GM12878 (cell line): ENCODE results near the gene FOSB. TPM values are rescaled to one million over a fixed set of nuclear protein-coding genes. Genes with fewer than 3 reads are reported as not detected.

Experiments
- ATAC-seq: fragments of 200-7000 bp; cut with Tn5 transposase; 3 replicates; pipeline ENCODE4 v1.9.1; 2020; ENCODE audit warnings: mild to moderate bottlenecking, moderate library complexity
- BruUV-seq: library from RNA; stranded (reverse); fragments of 400-500 nt; replicated peaks from 2 replicates; lab custom pipeline; 2021; lab: Mats Ljungman, UMichigan
- CTCF ChIA-PET: fragments of 300-600 bp; sonication (Branson Sonifier 250); formaldehyde crosslinking; extraction: SDS; loops from one replicate; lab custom pipeline; 2021; ENCODE audit warnings: inconsistent platforms; lab: Yijun Ruan, JAX
- POLR2A ChIA-PET: fragments of 350-600 bp; formaldehyde crosslinking; extraction: SDS; loops from one replicate; lab custom pipeline; 2021; ENCODE audit warnings: inconsistent platforms; lab: Charles Lee
- RAD21 ChIA-PET: fragments of 300-600 bp; sonication (Branson Sonifier 250); formaldehyde crosslinking; loops from one replicate; lab custom pipeline; 2023; ENCODE audit warnings: antibody characterized with exemption; ENCODE audit not compliant: unreplicated experiment; lab: Charles Lee
- SMC1A ChIA-PET: fragments of 300-600 bp; sonication (Branson Sonifier 250); formaldehyde crosslinking; loops from one replicate; lab custom pipeline; 2023; ENCODE audit not compliant: unreplicated experiment, uncharacterized antibody; lab: Charles Lee
- DNase-seq: peaks from one replicate; pipeline ENCODE4 v3.0.0-alpha.2; 2011; ENCODE audit warnings: low read depth, low spot score
- FAIRE-seq: peaks from 3 replicates; lab custom pipeline; 2011; peaks lifted over from hg19 to GRCh38; lab: Jason Lieb, UNC
- H2AFZ ChIP-seq: 2 replicates; pipeline ENCODE4 v1.6.0; 2011; ENCODE audit warnings: low read depth, low read length, control low read depth; ENCODE audit not compliant: control insufficient read depth
- H3K27ac ChIP-seq: 2 replicates; pipeline ENCODE4 v1.5.1; 2011; ENCODE audit warnings: control low read depth; ENCODE audit not compliant: control insufficient read depth, insufficient read depth
- H3K27me3 ChIP-seq, 2 experiments: replicated peaks in 1 of 2; 2 replicates each; pipeline versions ENCODE4 v1.6.0 to v1.6.1; 2011; ENCODE audit warnings: low read length in 1 of 2; ENCODE audit not compliant: control insufficient read depth in 2 of 2, insufficient read depth in 2 of 2
- H3K36me3 ChIP-seq, 2 experiments: 2 replicates each; pipeline ENCODE4 v1.5.1; 2011; ENCODE audit warnings: low read length in 1 of 2; ENCODE audit not compliant: control insufficient read depth in 2 of 2, insufficient read depth in 2 of 2
- H3K4me1 ChIP-seq: 2 replicates; pipeline ENCODE4 v1.6.1; 2011; ENCODE audit warnings: mild to moderate bottlenecking, low read length, moderate library complexity, mixed read lengths; ENCODE audit not compliant: control insufficient read depth, insufficient read depth
- H3K4me2 ChIP-seq: 2 replicates; pipeline ENCODE4 v1.6.0; 2011; ENCODE audit warnings: control low read depth; ENCODE audit not compliant: control insufficient read depth, insufficient read depth
- H3K4me3 ChIP-seq: fragments of 200-600 bp; sonication (generic); 2 replicates; pipeline ENCODE4 v1.5.1; 2016
- H3K79me2 ChIP-seq: 2 replicates; pipeline ENCODE4 v1.6.0; 2011; ENCODE audit warnings: low read length; ENCODE audit not compliant: control insufficient read depth, insufficient read depth
- H3K9ac ChIP-seq: 2 replicates; pipeline ENCODE4 v1.8.0; 2011; ENCODE audit warnings: low read length, control low read depth, mixed read lengths; ENCODE audit not compliant: control insufficient read depth, insufficient read depth
- H3K9me3 ChIP-seq: replicated peaks from 3 replicates; pipeline ENCODE4 v1.5.1; 2011; ENCODE audit warnings: mild to moderate bottlenecking, low read length; ENCODE audit not compliant: control insufficient read depth, insufficient read depth
- H4K20me1 ChIP-seq: 2 replicates; pipeline ENCODE4 v1.6.0; 2011; ENCODE audit not compliant: control insufficient read depth, insufficient read depth
- IKZF1 ChIP-seq: fragments of 450-650 bp; conservative IDR thresholded peaks from 2 replicates; pipeline ENCODE4 v1.6.1; 2017; ENCODE audit warnings: antibody characterized with exemption, mild to moderate bottlenecking
- KAT2A ChIP-seq: conservative IDR thresholded peaks from 2 replicates; pipeline ENCODE4 v1.6.1; 2011; ENCODE audit warnings: low read depth, low read length; ENCODE audit not compliant: control insufficient read depth
- MTA2 ChIP-seq: fragments of 450-650 bp; IDR thresholded peaks from 2 replicates; pipeline ENCODE4 v1.6.1; 2016; ENCODE audit warnings: low read depth, mild to moderate bottlenecking, moderate library complexity
- MYB ChIP-seq: fragments of 150-350 bp; IDR thresholded peaks from 2 replicates; pipeline ENCODE4 v1.6.1; 2014; ENCODE audit warnings: mild to moderate bottlenecking, low read depth, low read length, borderline replicate concordance
- RAD51 ChIP-seq: fragments of 450-650 bp; IDR thresholded peaks from 2 replicates; pipeline ENCODE4 v1.6.1; 2016; ENCODE audit warnings: moderate library complexity, mild to moderate bottlenecking, inconsistent platforms
- RCOR1 ChIP-seq: conservative IDR thresholded peaks from 2 replicates; pipeline ENCODE4 v1.6.1; 2012; ENCODE audit warnings: low read depth, low read length, improper control_type of control experiment
- SMAD5 ChIP-seq: IDR thresholded peaks from 2 replicates; pipeline ENCODE4 v1.6.1; 2016; ENCODE audit warnings: antibody characterized with exemption, low read depth
- SMARCA5 ChIP-seq: fragments of 450-650 bp; IDR thresholded peaks from 2 replicates; pipeline ENCODE4 v1.6.1; 2017; ENCODE audit warnings: mild to moderate bottlenecking
- ZNF217 ChIP-seq: fragments of 450-650 bp; IDR thresholded peaks from 2 replicates; pipeline ENCODE4 v1.6.1; 2017; ENCODE audit warnings: antibody characterized with exemption, mild to moderate bottlenecking
- WGBS: methylation state at CpG from one replicate; pipeline ENCODE4 v1.1.6; 2016; ENCODE audit warnings: low lambda C conversion rate; ENCODE audit not compliant: insufficient replicate concordance, insufficient coverage; ENCODE audit errors: missing lambda C conversion rate; 5-methylcytosine and 5-hydroxymethylcytosine counted together
- in situ Hi-C: fragments of 300-500 bp; cut with MboI; formaldehyde crosslinking; loops from 9 replicates; pipeline ENCODE4 v1.14.3; 2018; ENCODE audit warnings: mixed read lengths
- intact Hi-C: fragments of 100-400 bp; cut with micrococcal nuclease; formaldehyde crosslinking; loops from one replicate; pipeline ENCODE4 v1.14.2; 2022; ENCODE audit not compliant: unreplicated experiment
- polyA plus RNA-seq, 11 experiments: library from polyadenylated mRNA; depleted of rRNA in 4 of 11; unstranded in 6 of 11; stranded (reverse) in 5 of 11; fragments of >200 nt; fragmentation: Nextera tagmentation in 4 of 11; fragmentation: Illumina TruSeq in 1 of 11; extraction: Ambion mirVana in 4 of 11; extraction: Trizol in 1 of 11; gene quantifications; 1 replicate in 1 of 11; 2 replicates in 10 of 11; pipeline versions ENCODE4 v1.2.1 to v1.2.3, GENCODE V29; 2011 to 2016; ENCODE audit warnings: inconsistent platforms in 2 of 11, missing spikeins in 2 of 11, low read depth in 1 of 11
- total RNA-seq, 4 experiments: library from RNA; depleted of rRNA in 3 of 4; stranded (reverse); fragments of >200 nt in 3 of 4; fragmentation: Illumina TruSeq in 1 of 4; extraction: Trizol in 1 of 4; gene quantifications; 2 replicates each; pipeline versions ENCODE4 v1.2.1 to v1.2.3, GENCODE V29; 2013 to 2021

The FOSB gene
- total and polyA plus RNA-seq, 10 of the 15 experiments (the other 5 are each of a cell fraction or from before 2014, with no cell fraction given), result 0.06 to 0.56 (median 0.26) TPM

DNA sequence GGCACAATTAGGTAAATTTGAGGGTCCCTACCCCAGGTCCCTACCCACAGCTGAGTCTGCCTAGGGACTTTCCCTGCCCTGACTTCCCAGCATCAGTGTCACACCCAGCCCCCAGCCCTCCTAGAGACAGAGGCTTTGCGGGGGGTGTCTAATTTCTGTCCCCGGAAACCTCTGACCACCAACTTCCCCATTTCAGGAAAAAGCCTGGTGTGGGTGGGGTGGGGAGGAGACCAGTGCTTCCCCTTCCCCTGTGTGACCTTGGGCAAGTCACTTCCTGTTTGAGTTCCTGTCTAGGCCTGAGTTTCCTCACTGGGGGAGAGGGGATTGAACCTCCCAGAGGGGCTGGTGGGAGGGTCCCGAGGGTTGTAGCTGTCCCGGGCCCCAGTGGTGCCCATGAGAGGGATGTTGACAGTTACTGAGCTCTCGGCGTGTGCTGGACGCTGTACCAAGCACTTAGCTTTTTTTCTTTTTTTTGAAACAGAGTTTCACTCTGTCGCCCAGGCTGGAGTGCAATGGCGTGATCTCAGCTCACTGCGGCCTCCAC lies 47.4 kb downstream of the FOSB start (continued):
- TF ChIP-seq ZNF217 (no peak), RCOR1 (no peak), SMAD5 (no peak), IKZF1 (peak; percentile 98), MTA2 (peak; percentile 53), MYB (no peak), SMARCA5 (0 out of 2 replicates have a peak, but pooled peaks have one; percentile 7)

DNA sequence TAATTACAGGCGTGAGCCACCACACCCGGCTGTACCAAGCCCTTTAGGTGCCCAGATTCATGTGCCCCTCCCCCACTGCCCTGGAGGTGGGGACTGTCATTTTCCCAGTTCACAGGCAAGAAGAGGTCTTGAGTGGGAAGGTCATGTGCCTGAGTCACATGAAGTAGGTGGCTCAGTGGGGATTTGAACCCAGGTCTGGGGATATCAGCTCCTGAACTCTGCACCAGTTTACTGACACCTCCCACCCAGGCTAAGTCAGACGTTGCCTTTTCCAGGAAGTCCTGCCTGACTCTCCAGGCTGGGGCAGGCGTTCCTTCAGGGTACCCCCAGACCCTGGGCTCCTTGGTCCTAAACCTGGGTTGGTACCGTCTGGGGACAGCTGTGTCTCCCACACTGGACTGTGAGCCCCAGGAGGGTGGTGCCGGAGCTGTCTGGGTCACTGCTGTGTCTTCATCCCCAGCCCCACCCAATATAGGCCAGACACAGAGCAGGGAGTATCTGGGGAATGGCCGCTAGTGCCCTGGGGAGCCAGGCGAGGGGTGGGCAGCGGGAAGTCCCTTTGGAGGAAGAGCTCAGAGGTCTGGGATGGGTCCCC lies 48.1 kb downstream of the FOSB start:
- FAIRE-seq (no peak), ATAC-seq (peak; percentile 7), DNase-seq (no peak)
- H2AFZ ChIP-seq, result no peak overlapping the region
- ChIA-PET POLR2A (interaction anchor here (0.6 to 2.0 kb wide), 9 partner anchors 10 to 125 kb away, joined by 3 to 6 read pairs (median 3); no protein-coding TSS in a partner anchor), RAD21 (interaction anchor here (0.6 to 2.5 kb wide), 7 partner anchors 10 to 176 kb away, joined by 3 to 16 read pairs (median 3); partner anchors contain the start of genes EML2, QPCTL and SNRPD2), SMC1A (interaction anchor here (0.9 to 2.9 kb wide), 4 partner anchors 10 to 126 kb away, joined by 3 to 8 read pairs (median 4); partner anchors contain the start of gene PPM1N), CTCF (interaction anchor here (0.7 to 2.6 kb wide), 12 partner anchors 11 to 128 kb away, joined by 3 to 18 read pairs (median 4); no protein-coding TSS in a partner anchor)
- no TSS peak for BruUV-seq
- H3K9ac ChIP-seq, result no peak overlapping the region
- peak overlapping the region; percentile 75 for H3K27ac ChIP-seq
- 25% methylated on average over 9 of the region's 9 CpGs for WGBS
- H4K20me1 ChIP-seq, result no peaks in the 10 kb centered on the region
- in situ Hi-C loops (no loop called here), intact Hi-C loops (no loop called here)
- TF ChIP-seq RAD51 (0 out of 2 replicates have a peak, but pooled peaks have one; percentile 55), KAT2A (no peak)
- no peaks in the 10 kb centered on the region for H3K9me3 ChIP-seq
- H3K36me3 ChIP-seq, result peaks cover 11 to 26% of the 10 kb centered on the region in 2 experiments
- peaks cover 39% of the 10 kb centered on the region for H3K4me1 ChIP-seq
- no peaks in the 10 kb centered on the region for H3K27me3 ChIP-seq
- peaks cover 57% of the 10 kb centered on the region for H3K79me2 ChIP-seq
- H3K4me2 ChIP-seq, result 0 out of 2 replicates have a peak overlapping the region, but pooled peaks have one; percentile 19
- no peak overlapping the region for H3K4me3 ChIP-seq
